Muscle layer of duodenum (tissue), 2 donors: ENCODE measurements around the gene PCBP3.
A peak's percentile ranks its signal among the peaks of the same experiment; 100 is the strongest.

Experiments used
- H3K27ac ChIP-seq: one replicate; pipeline ENCODE4 v1.7.0; 2013; ENCODE audit warnings: mild to moderate bottlenecking, low read length
- H3K27me3 ChIP-seq: one replicate; pipeline ENCODE4 v1.7.0; 2013; ENCODE audit warnings: low read depth, mild to moderate bottlenecking, control low read depth, low read length
- H3K36me3 ChIP-seq, 2 donors: one replicate each; pipeline ENCODE4 v1.7.0; 2013; ENCODE audit warnings: low read length in 2 of 2, control low read depth in 1 of 2, mild to moderate bottlenecking in 1 of 2; ENCODE audit not compliant: insufficient read depth in 2 of 2, control insufficient read depth in 1 of 2
- H3K4me1 ChIP-seq, 2 donors: one replicate each; pipeline ENCODE4 v1.7.0; 2013; ENCODE audit warnings: low read length in 2 of 2, mild to moderate bottlenecking in 2 of 2, control low read depth in 1 of 2, moderate library complexity in 1 of 2; ENCODE audit not compliant: insufficient read depth in 2 of 2, control insufficient read depth in 1 of 2
- H3K4me3 ChIP-seq, 2 donors: one replicate each; pipeline ENCODE4 v1.7.0; 2013; ENCODE audit warnings: low read length in 2 of 2, low read depth in 1 of 2, mild to moderate bottlenecking in 1 of 2
- H3K9me3 ChIP-seq, 2 donors: one replicate each; pipeline ENCODE4 v1.7.0; 2013; ENCODE audit warnings: low read length in 2 of 2, control low read depth in 1 of 2, mild to moderate bottlenecking in 1 of 2; ENCODE audit not compliant: control insufficient read depth in 1 of 2
- donor health status: healthy.

PCBP3 gene

DNA sequence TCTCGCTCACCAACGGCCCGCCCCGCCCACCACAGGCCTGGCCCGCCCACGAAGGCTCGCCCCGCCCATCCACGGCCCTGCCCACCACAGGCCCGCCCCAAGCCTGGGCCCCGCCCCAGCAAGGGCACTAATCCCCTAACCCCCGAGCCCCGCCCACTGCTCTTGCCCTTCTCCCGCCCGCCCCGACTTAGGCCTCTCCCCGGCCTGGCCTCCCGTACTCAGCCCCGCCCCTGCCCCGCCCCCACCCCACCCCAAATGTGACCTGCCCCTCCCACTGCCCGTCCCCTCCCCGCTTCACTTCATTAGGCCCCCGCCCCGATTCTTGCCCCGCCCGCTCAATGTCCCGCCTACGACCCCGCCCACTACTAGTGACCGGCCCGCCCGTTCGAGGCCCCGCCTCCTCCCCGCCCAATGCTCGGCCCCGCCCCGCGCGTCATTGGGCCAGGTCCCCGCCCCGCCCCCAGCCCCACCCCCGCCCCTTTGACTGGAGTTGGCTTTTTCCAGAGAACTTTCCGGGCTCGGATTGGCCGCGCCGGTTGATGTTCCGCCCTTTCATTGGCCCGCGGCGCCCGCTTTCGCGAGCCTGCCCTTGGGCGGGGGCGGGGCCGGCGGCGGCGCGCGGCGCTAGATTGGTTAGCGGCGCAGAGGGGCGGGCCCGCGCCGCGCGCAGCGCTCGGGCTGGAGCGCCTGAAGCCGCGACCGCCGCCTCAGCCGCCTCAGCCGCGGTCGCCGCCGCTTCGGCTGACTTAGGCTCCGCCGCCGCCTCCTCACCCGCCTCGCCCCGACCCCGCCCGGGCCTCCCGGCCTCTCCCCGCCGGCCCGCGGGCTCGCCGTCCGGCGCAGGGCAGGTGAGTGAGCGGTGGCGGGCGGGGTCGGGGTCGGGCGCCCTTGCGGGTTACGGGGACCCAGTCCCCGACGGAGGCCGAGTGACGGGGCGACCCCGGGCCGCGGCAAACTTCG, at the start of gene PCBP3:
Gene PCBP3 (plus strand): TSS at position 705 of the 960 bp plus-strand sequence. CDS start 206,361 bp downstream, outside the sequence.
- H3K9me3 ChIP-seq = no peaks in the 10 kb centered on the region
- no peaks in the 10 kb centered on the region for H3K36me3 ChIP-seq
- no peaks in the 10 kb centered on the region for H3K27me3 ChIP-seq
- H3K4me3 ChIP-seq = peak within 1 kb of the TSS; percentile 31 to 32
- no peak within 1 kb of the TSS for H3K27ac ChIP-seq
- peaks cover 3 to 11% of the 10 kb centered on the region in 2 donors for H3K4me1 ChIP-seq

DNA sequence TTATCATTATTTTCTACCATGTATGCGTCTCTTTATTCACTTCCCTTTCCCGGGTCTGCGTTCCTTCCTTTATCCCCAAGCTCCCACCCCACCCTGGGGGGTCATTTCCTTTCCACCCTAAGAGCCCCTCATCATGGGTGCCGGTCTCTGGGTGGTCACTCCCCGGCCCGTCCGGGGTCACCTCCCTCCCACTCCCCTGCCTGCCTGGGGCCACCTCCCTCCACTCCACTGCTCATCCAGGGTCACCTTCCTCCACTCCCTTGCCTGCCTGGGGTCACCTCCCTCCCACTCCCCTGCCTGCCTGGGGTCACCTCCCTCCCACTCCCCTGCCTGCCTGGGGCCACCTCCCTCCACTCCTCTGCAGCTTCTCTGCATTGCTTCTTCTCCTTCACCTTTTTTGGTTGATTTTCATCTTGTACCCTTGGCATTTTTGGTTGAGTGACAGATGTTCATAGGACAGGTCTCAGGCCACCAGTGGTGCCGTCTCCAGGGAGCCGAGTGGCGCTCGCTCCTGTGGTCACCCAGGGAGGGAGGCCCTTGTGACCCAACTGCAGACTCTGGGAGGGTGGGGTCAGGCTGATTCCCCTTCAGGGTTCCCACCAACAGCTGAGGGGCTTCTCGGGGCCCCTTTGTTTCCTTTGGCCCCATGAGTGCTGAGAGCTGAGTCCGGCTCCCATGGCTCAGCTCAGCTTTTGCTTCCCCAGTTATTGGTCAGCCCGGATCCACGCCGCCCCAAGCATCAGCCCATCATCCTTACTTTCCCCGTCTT, 48.6 kb upstream of the PCBP3 start:
- no peak overlapping the region for H3K4me3 ChIP-seq

DNA sequence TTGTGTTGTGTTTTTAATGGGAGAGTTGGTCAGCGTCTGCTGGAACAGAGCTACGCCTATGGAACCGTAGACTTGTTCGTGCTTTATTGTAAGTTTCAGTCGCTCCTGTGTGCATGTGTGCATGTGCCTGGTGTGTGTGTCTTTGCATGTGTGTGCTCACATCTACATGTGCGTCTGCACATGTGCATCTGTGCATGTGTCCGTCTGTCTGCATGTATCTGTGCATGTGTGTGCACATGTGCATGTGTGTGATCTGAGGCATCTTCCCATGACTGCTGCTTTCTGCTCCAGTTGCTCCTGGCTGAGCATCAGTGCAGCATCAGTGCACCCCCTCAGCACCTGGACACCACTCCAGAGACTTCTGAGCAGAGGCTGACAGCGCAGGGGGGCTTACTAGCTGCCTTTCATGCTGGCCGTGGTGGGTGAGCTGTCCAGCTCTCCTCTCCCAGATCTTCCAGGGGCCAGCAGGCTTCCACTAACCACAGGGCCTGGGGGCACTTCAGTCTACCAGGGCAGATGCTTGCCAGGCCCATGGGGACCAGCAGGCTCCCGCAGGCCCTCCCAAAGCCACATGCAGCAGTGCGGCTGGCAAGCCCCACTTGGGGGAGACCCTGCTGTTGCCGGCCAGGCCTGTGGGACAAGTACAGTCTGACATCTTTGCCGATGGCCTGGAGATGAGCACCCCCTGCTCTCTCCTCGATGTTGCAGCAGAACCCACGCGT, 47.8 kb upstream of the PCBP3 start:
- Histone ChIP-seq H3K9me3 (no peaks in the 10 kb centered on the region), H3K4me3 (no peak overlapping the region), H3K27ac (no peak overlapping the region), H3K27me3 (no peaks in the 10 kb centered on the region), H3K4me1 (no peaks in the 10 kb centered on the region), H3K36me3 (no peaks in the 10 kb centered on the region)

More for the DNA sequence above, 48.6 kb upstream of the PCBP3 start:
- H3K36me3 ChIP-seq = no peaks in the 10 kb centered on the region
- no peak overlapping the region for H3K27ac ChIP-seq
- no peaks in the 10 kb centered on the region for H3K4me1 ChIP-seq
- H3K27me3 ChIP-seq = no peaks in the 10 kb centered on the region
- no peaks in the 10 kb centered on the region for H3K9me3 ChIP-seq

DNA sequence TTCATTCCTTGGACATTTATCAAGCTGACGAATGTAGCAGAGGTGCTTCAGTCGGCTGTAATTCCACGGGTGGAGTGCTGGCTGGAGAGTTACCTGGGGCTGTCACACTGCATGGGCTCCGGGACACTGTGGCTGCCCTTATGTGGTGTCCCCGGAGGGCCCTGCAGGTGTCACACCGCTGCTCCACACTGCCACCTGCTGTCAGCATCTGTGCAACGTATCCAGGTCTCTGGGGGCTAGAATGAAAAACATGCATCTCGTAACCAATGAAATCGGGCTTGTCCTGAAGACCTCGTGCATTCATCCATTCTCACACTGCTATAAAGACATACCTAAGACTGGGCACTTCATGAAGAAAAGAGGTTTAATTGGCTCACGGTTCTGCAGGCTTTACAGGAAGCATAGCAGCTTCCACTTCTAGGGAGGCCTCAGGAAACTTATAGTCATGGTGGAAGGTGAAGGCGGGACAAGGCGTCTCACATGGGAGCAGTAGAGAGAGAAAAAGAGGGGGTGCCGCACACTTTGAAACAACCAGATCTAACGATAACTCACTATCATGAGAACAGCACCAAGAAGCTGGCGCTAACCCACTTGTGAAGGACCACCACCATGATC, 46.7 kb upstream of the PCBP3 start:
- Histone ChIP-seq H3K27me3 (no peaks in the 10 kb centered on the region), H3K36me3 (no peaks in the 10 kb centered on the region), H3K4me1 (no peaks in the 10 kb centered on the region), H3K9me3 (no peaks in the 10 kb centered on the region), H3K27ac (no peak overlapping the region), H3K4me3 (no peak overlapping the region)

DNA sequence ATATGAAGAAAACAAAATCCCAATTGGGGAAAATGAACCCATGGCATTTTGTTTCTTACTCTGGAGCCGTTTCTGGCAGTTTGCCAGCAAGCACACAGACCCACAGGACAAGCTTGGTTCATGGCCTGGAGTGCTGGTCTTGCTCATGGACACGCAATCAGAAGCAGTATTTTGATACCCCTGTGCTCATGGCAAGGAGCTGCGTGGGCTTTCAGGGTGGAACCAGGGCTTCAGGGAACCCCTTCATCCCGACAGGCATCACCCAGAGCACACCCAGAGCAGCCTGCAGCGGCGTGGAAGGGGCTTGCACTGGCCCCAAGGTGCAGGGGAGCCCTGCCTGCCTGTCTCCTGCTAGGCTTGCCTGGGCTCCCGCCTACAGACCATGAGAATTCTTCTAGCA, 45.4 kb upstream of the PCBP3 start:
- Histone ChIP-seq H3K27ac (no peak overlapping the region), H3K4me3 (no peak overlapping the region), H3K4me1 (no peaks in the 10 kb centered on the region), H3K36me3 (no peaks in the 10 kb centered on the region), H3K9me3 (no peaks in the 10 kb centered on the region), H3K27me3 (no peaks in the 10 kb centered on the region)

DNA sequence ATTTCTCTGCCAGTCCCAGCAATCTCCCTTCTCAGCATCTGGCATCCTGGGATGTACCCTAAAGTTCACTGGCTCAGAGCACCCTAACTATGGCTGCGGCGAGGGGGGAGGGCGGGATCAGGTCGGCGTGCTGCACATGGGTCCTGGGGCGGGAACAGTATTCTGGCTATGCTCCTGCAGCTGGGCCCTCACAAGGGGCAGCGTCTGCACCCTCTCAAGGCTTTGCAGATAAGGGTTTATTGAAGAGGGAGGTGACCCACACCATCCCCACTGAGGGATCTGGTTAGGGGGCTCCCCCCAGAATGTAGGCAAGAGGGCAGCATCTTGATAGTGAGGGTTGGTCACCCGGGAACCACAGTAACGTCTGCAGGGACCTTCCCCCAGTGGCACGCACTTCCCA, 44.9 kb upstream of the PCBP3 start:
- Histone ChIP-seq H3K4me3 (no peak overlapping the region), H3K9me3 (peaks cover 2 to 4% of the 10 kb centered on the region in 2 donors), H3K27ac (no peak overlapping the region), H3K36me3 (no peaks in the 10 kb centered on the region), H3K4me1 (no peaks in the 10 kb centered on the region), H3K27me3 (no peaks in the 10 kb centered on the region)

DNA sequence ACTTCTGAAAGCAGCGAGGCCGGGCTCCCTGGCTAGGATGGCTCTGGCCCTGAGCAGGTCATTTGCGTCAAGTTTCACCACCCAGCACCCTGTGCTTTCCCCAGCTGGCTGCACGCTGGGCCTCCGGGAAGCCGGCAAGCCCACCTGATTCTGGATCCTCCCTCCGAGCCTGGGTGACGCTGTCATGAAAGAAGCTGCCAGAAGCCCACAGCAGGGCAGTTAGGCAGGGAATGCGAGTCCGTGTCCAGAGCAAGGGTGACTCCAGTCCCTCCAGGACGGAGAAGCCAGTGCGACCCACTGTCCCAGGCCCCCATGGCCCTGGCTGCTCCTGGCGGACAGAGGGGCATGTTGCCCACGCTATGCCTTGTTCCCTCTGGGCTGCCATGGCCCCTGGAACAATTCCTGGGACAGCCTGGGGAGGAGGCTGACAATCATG, 44.4 kb upstream of the PCBP3 start:
- Histone ChIP-seq H3K4me3 (no peak overlapping the region), H3K27ac (no peak overlapping the region), H3K4me1 (no peaks in the 10 kb centered on the region), H3K9me3 (peaks cover 7 to 9% of the 10 kb centered on the region in 2 donors), H3K36me3 (no peaks in the 10 kb centered on the region), H3K27me3 (no peaks in the 10 kb centered on the region)

DNA sequence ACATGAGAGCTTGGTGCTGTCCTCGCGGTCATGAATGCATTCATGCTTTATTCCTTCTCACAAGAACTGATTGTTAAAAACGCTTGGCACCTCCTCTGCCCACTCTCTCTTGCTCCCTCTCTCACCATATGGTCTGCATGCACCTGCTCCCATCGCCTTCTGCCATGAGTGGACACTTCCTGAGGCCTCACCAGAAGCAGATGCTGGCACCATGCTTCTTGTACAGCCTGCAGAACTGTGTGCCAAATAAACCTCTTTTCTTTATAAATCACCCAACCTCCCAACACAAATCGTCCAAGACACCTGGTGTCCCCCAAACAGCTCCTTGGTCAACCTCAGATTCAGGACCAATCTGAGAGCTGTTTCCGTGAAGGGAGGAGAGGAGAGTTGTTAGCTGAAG, 43.3 kb upstream of the PCBP3 start:
- Histone ChIP-seq H3K9me3 (peaks cover 12 to 13% of the 10 kb centered on the region in 2 donors), H3K4me3 (no peak overlapping the region), H3K27me3 (no peaks in the 10 kb centered on the region), H3K36me3 (no peaks in the 10 kb centered on the region), H3K4me1 (no peaks in the 10 kb centered on the region), H3K27ac (no peak overlapping the region)

DNA sequence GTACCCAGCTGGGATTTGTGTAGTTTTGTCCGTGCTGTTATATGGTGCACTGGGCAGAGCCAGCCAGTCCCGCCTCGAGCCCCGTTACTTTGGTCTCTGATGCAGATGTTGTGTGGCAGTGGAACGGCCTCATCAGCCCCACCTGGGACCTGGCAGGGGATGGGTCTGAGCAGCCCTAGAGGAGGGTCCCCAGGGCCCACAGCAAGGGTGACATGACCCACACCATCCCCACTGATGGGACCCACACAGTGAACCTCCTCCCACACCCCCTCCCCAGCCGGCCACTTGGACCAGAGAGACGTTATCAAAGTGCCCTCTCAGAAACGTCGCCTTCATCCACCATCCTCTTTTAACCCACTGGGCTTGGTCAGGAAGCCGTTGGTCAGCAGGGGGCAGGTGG, 42.0 kb upstream of the PCBP3 start:
- Histone ChIP-seq H3K27ac (no peak overlapping the region), H3K36me3 (no peaks in the 10 kb centered on the region), H3K4me1 (no peaks in the 10 kb centered on the region), H3K4me3 (no peak overlapping the region), H3K27me3 (no peaks in the 10 kb centered on the region), H3K9me3 (peaks cover 12 to 13% of the 10 kb centered on the region in 2 donors)

DNA sequence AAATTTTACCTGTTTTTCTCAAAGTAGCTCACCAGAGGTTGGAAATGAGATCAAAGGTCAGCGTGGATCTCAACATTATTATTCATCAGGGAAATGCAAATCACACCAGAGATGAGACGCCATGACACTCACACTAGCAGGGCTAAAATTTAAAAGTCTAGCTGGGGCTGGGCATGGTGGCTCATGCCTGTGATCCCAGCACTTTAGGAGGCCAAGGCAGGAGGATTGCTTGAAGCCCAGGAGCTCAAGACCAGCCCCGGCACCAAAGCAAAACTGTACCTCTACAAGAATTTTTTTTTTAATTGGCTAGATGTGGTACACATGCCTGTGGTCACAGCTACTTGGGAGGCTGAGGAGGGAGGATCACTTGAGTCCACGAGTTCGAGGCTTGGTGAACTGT, 41.4 kb upstream of the PCBP3 start:
- Histone ChIP-seq H3K27ac (no peak overlapping the region), H3K4me3 (no peak overlapping the region)

More for the DNA sequence above, 41.4 kb upstream of the PCBP3 start:
- Histone ChIP-seq H3K9me3 (peaks cover 12 to 13% of the 10 kb centered on the region in 2 donors), H3K36me3 (no peaks in the 10 kb centered on the region), H3K27me3 (no peaks in the 10 kb centered on the region), H3K4me1 (no peaks in the 10 kb centered on the region)
